ENCODE results near the gene GSTM2.

Gene GSTM2

GRCh38 chr1:109637446-109637845, 30.4 kb upstream of the GSTM2 start:
- TF ChIP-seq, protein P1, sequence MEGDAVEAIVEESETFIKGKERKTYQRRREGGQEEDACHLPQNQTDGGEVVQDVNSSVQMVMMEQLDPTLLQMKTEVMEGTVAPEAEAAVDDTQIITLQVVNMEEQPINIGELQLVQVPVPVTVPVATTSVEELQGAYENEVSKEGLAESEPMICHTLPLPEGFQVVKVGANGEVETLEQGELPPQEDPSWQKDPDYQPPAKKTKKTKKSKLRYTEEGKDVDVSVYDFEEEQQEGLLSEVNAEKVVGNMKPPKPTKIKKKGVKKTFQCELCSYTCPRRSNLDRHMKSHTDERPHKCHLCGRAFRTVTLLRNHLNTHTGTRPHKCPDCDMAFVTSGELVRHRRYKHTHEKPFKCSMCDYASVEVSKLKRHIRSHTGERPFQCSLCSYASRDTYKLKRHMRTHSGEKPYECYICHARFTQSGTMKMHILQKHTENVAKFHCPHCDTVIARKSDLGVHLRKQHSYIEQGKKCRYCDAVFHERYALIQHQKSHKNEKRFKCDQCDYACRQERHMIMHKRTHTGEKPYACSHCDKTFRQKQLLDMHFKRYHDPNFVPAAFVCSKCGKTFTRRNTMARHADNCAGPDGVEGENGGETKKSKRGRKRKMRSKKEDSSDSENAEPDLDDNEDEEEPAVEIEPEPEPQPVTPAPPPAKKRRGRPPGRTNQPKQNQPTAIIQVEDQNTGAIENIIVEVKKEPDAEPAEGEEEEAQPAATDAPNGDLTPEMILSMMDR (IDR thresholded peaks at IDR 0.05) = no peak

DNA sequence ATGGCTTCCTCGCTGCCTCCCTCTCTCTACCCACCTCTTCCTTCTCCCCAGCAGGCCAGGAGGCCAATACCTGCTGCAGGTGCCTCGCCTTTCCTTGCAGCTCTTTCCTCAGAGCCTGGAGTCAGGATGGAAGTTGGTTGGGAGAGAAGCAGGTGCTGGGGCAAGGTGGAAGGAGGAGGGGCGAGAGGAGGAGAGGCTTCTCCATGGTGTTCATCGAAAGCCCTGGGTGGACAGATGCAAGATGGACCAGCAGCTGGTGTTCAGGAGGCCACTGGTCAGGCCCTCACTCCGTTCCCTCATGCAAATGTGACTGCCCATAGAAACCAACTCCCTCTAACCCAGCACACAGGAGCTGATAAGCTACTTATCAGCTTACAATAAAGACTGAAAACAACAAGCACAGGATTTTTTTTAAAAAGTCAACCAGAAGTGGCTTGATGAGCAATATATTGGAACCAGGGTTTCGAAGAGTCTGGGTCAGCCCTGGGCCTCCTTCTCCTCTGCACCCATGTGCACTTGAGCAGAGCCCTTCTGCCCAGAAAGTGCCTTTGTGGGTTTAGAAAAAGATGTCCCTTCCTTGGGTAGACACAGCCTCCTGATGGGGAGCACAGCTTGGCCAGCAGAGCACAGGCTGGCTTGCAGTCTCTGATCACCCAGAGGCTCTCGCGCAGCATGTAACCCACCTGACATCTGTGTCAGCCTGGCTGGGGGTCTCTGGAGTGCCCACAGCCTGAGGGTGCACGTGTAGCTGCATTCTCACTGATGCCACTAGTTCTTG, 28.6 kb upstream of the GSTM2 start:
- TF ChIP-seq, protein P1 (IDR thresholded peaks at IDR 0.05) = no peak

DNA sequence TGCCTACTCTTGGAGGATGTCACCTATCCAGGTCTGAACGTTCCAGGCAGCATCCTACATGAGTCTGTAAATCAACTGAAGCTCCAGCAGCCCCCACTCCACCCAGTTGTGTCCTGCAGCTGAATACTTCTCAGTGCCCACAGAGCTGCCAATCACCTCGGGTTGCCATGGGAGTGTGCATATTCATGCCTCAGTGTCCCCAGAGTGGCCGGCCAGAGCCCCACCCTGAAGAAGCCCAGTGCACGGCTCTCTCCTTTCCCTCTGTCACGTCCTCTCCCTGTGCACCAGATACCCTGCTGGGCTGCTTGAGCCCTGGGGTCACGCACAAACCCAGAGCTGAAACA, 28.0 kb upstream of the GSTM2 start:
- TF ChIP-seq, protein P1 (IDR thresholded peaks at IDR 0.05) = no peak

DNA sequence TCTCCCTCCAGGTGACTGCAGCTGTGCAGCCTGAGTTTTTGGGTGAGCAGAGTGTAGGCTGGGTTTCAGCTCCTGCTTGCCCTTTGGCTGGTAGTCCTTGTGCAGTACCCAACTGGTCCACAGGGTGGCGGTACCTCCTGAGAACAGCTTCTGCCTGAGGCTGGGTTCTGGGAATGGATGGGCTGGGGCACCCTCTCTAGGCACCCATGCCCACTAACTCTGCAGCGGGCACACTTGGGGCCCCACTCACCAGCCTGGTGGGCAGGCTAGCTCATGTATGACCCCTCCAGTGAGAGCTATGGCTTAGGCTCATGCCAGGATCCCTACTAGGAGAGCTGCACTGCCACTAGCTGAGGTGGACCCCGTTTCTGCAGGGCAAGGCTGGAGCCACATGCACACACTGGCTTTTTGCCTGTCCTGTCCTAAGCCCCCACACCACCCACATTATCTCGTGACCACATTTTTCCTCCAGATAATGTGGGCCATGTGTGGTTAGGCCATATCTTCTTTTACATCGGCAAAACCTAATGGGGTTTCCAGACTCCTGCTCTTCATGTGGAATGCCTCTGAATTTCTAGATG, 27.5 kb upstream of the GSTM2 start:
- TF ChIP-seq, protein P1 (IDR thresholded peaks at IDR 0.05) = peak; percentile 89

- TF ChIP-seq, protein P1 (IDR thresholded peaks at IDR 0.05) = no peak
Observed at GRCh38 chr1:109641078-109641740, 26.6 kb upstream of the GSTM2 start.

- TF ChIP-seq, protein P1 (IDR thresholded peaks at IDR 0.05) = no peak
Observed at GRCh38 chr1:109641861-109642260, 26.0 kb upstream of the GSTM2 start.

DNA sequence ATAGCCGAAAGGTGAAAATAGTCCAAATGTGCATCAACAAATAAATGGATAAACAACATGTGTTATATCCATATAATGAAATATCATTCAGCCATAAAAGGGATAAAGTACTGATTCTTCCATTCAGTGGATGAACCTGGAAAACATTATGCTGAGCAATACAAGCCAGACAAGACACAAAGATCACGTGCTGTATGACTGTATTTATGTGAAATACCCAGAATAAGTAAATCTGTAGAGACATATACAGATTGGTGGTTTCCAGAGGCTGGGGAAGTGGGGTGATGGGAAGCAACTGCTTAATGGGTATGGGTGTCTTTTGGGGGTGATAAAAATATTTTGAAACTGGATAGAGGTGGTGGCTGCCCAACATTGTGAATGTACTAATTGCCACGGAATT, 25.2 kb upstream of the GSTM2 start:
- TF ChIP-seq, protein P1 (IDR thresholded peaks at IDR 0.05) = no peak

Measured in LNCAP (cell line).